ENCODE results near the gene STAB2.

- TF ChIP-seq CTCF (IDR thresholded peaks at IDR 0.05) = no peak
- TF ChIP-seq, protein P1, sequence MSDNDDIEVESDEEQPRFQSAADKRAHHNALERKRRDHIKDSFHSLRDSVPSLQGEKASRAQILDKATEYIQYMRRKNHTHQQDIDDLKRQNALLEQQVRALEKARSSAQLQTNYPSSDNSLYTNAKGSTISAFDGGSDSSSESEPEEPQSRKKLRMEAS (IDR thresholded peaks at IDR 0.05; ENCODE audit: low read depth) = no peak
- TF ChIP-seq RFX5 (IDR thresholded peaks at IDR 0.05; ENCODE audit: low read length) = no peak
- TF ChIP-seq PBX3 (IDR thresholded peaks at IDR 0.05) = no peak
- TF ChIP-seq TEAD4 (IDR thresholded peaks at IDR 0.05; ENCODE audit: borderline replicate concordance, insufficient read depth) = no peak
- TF ChIP-seq FOXJ3 (CRISPR knock-in tag; IDR thresholded peaks at IDR 0.05) = no peak
- no peak for TF ChIP-seq RCOR1 (IDR thresholded peaks at IDR 0.05; ENCODE audit: low read length)
- no peak for TF ChIP-seq CHD2 (IDR thresholded peaks at IDR 0.05; ENCODE audit: low read length, partially characterized antibody)
- TF ChIP-seq POLR2AphosphoS5 (IDR thresholded peaks at IDR 0.05; ENCODE audit: low read depth, low read length) = no peak
These were observed 81.4 kb downstream of the STAB2 start for GRCh38 chr12:103668520-103668919.

All from SK-N-SH (cell line).